Measurements from ENCODE around the gene CASP14. TPM values are rescaled to one million over a fixed set of nuclear protein-coding genes. Genes with fewer than 3 reads are reported as not detected.

CASP14 gene
- total and polyA plus RNA-seq, 9 of the 15 experiments (the other 6 are each of a cell fraction or from before 2014, with no cell fraction given), result not detected

DNA sequence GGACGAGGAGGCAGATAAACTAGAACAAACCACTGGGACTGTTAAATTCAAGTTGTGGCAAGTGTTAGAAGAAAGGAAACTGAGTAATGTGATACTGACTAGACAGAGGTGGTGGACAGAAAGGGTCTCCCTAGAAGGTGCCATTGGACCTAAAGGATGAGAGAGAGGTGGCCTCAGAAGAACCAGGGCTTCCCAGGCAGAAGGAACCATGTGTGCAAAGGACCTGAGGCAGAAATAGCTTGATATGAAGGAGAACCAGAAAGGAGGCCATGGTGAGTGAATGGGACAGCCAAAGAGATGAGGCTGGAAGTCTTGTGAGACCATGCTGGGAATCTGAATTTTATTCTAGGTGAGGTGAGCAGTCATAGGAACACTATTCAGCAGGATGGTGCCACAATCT, 55.1 kb downstream of the CASP14 start:
- Histone ChIP-seq H3K79me2 (ENCODE audit: control insufficient read depth, insufficient read depth, low read length) (no peaks in the 10 kb centered on the region), H3K9me3 (replicated peaks; ENCODE audit: control insufficient read depth, insufficient read depth, low read depth, low read length) (peaks cover 3% of the 10 kb centered on the region), H3K4me1 (replicated peaks in 1 of 2; ENCODE audit: control insufficient read depth in 2 of 2, insufficient read depth in 2 of 2, low read length in 2 of 2) (peaks cover 0 to under 1% of the 10 kb centered on the region in 2 experiments; a peak in 1 of 5 replicates), H3K27me3 (ENCODE audit: control insufficient read depth in 2 of 2, insufficient read depth in 2 of 2, low read length in 2 of 2) (peaks cover 7 to 27% of the 10 kb centered on the region in 2 experiments; a peak in 3 of 5 replicates), H3K27ac (ENCODE audit: extremely low read depth, low read depth, low read length) (no peak overlapping the region), H3K9me1 (ENCODE audit: control insufficient read depth, insufficient read depth, low read length) (no peaks in the 10 kb centered on the region), H3K9ac (ENCODE audit: insufficient read depth in 1 of 2, low read depth in 2 of 2, low read length in 2 of 2) (no peak overlapping the region), H2AFZ (ENCODE audit: low read depth, low read length) (no peak overlapping the region), H3K4me3 (no peak overlapping the region), H4K20me1 (replicated peaks; ENCODE audit: control insufficient read depth, insufficient read depth, low read length) (no peaks in the 10 kb centered on the region), H3K36me3 (ENCODE audit: control insufficient read depth, insufficient read depth, low read length) (no peaks in the 10 kb centered on the region), H3K4me2 (ENCODE audit: insufficient read depth, low read length) (no peak overlapping the region)
- intact Hi-C loops (cut with micrococcal nuclease), result no loop called here
- FAIRE-seq (no peak), DNase-seq (ENCODE audit: extremely low read depth in 1 of 4, low spot score in 3 of 4) (no peak), ATAC-seq (no peak)
- in situ Hi-C loops (cut with MboI), result no loop called here
- no TSS peak for BruUV-seq (replicated peaks)
- WGBS (ENCODE audit: insufficient coverage, low coverage, missing lambda C conversion rate), result 0% methylated on average over 1 of the region's 1 CpG
- ChIA-PET POLR2A (no interaction called here), CTCF (ENCODE audit: low intra/inter-chr PET ratio) (no interaction called here)
- TF ChIP-seq ZNF175 (CRISPR knock-in tag; IDR thresholded peaks at IDR 0.05; ENCODE audit: low read depth) (no peak), CBX2 (IDR thresholded peaks at IDR 0.05; ENCODE audit: insufficient read depth, low read length, poor library complexity, severe bottlenecking) (no peak), YY1 (IDR thresholded peaks at IDR 0.05; ENCODE audit: borderline replicate concordance in 1 of 3, control insufficient read depth in 1 of 3, extremely low read depth in 1 of 3, insufficient read depth in 3 of 3, insufficient read length in 1 of 3, insufficient replicate concordance in 2 of 3, low read depth in 1 of 3, low read length in 2 of 3) (no peak), SP1 (CRISPR knock-in tag; IDR thresholded peaks at IDR 0.05) (no peak), CBFB (CRISPR knock-in tag; IDR thresholded peaks at IDR 0.05) (no peak), ZNF121 (CRISPR knock-in tag; conservative IDR thresholded peaks at IDR 0.05) (no peak), SMAD3 (CRISPR knock-in tag; conservative IDR thresholded peaks at IDR 0.05) (no peak), BRF1 (IDR thresholded peaks at IDR 0.05; ENCODE audit: borderline replicate concordance, extremely low read depth, insufficient read length) (no peak), MYC (IDR thresholded peaks at IDR 0.05; ENCODE audit: low read depth, low read length) (no peak), MYC (CRISPR knock-in tag; IDR thresholded peaks at IDR 0.05; ENCODE audit: borderline replicate concordance, low read depth) (no peak), ZEB2 (IDR thresholded peaks at IDR 0.05) (no peak), CCNT2 (IDR thresholded peaks at IDR 0.05; ENCODE audit: borderline replicate concordance, extremely low read depth, insufficient read length, low read depth, low read length) (no peak), NBN (IDR thresholded peaks at IDR 0.05; ENCODE audit: low read depth) (no peak), ZNF282 (CRISPR knock-in tag; IDR thresholded peaks at IDR 0.05) (no peak)
- TF ChIP-seq, protein P1, sequence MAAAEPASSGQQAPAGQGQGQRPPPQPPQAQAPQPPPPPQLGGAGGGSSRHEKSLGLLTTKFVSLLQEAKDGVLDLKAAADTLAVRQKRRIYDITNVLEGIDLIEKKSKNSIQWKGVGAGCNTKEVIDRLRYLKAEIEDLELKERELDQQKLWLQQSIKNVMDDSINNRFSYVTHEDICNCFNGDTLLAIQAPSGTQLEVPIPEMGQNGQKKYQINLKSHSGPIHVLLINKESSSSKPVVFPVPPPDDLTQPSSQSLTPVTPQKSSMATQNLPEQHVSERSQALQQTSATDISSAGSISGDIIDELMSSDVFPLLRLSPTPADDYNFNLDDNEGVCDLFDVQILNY (CRISPR knock-in tag; IDR thresholded peaks at IDR 0.05), result no peak

Measured in K562 (cell line).